ENCODE data around the gene PPFIA2. TPM values are rescaled to one million over a fixed set of nuclear protein-coding genes. Genes with fewer than 3 reads are reported as not detected.

Gene PPFIA2
- total RNA-seq, 1 donor from 2014 or later = 0.40 TPM

- no peak for DNase-seq (ENCODE audit: low read depth, low spot score)
Measured at GRCh38 chr12:81354327-81354932, 404.7 kb downstream of the PPFIA2 start.

- DNase-seq (ENCODE audit: low read depth, low spot score) = no peak
Measured at GRCh38 chr12:81350309-81350708, 408.8 kb downstream of the PPFIA2 start.

GRCh38 chr12:81347404-81347803, 411.7 kb downstream of the PPFIA2 start:
- DNase-seq (ENCODE audit: low read depth, low spot score) = no peak

GRCh38 chr12:81340910-81341309, 418.2 kb downstream of the PPFIA2 start:
- DNase-seq (ENCODE audit: low read depth, low spot score) = no peak

GRCh38 chr12:81339071-81339470, 420.1 kb downstream of the PPFIA2 start:
- DNase-seq (ENCODE audit: low read depth, low spot score) = no peak

- no peak for DNase-seq (ENCODE audit: low read depth, low spot score)
Measured at GRCh38 chr12:81337886-81338285, 421.3 kb downstream of the PPFIA2 start.

- no peak for DNase-seq (ENCODE audit: low read depth, low spot score)
Measured at GRCh38 chr12:81333812-81334211, 425.3 kb downstream of the PPFIA2 start.

- DNase-seq (ENCODE audit: low read depth, low spot score) = no peak
Measured at GRCh38 chr12:81332054-81332453, 427.1 kb downstream of the PPFIA2 start.

GRCh38 chr12:81330480-81330879, 428.7 kb downstream of the PPFIA2 start:
- DNase-seq (ENCODE audit: low read depth, low spot score) = no peak

GRCh38 chr12:81329085-81329484, 430.1 kb downstream of the PPFIA2 start:
- no peak for DNase-seq (ENCODE audit: low read depth, low spot score)

GRCh38 chr12:81327425-81327824, 431.7 kb downstream of the PPFIA2 start:
- DNase-seq (ENCODE audit: low read depth, low spot score) = no peak

GRCh38 chr12:81325086-81325485, 434.1 kb downstream of the PPFIA2 start:
- DNase-seq (ENCODE audit: low read depth, low spot score) = no peak

GRCh38 chr12:81314903-81315531, 444.1 kb downstream of the PPFIA2 start:
- no peak for DNase-seq (ENCODE audit: low read depth, low spot score)

GRCh38 chr12:81303935-81304334, 455.2 kb downstream of the PPFIA2 start:
- DNase-seq (ENCODE audit: low read depth, low spot score) = no peak

- no peak for DNase-seq (ENCODE audit: low read depth, low spot score)
Measured at GRCh38 chr12:81300454-81300853, 458.7 kb downstream of the PPFIA2 start.

- no peak for DNase-seq (ENCODE audit: low read depth, low spot score)
Measured at GRCh38 chr12:81297601-81298000, 461.5 kb downstream of the PPFIA2 start.

- no peak for DNase-seq (ENCODE audit: low read depth, low spot score)
Measured at GRCh38 chr12:81296556-81297305, 462.4 kb downstream of the PPFIA2 start.

GRCh38 chr12:81295251-81295650, 463.9 kb downstream of the PPFIA2 start:
- no peak for DNase-seq (ENCODE audit: low read depth, low spot score)

GRCh38 chr12:81294325-81295190, 464.6 kb downstream of the PPFIA2 start:
- DNase-seq (ENCODE audit: low read depth, low spot score) = no peak

GRCh38 chr12:81288651-81289050, 470.5 kb downstream of the PPFIA2 start:
- DNase-seq (ENCODE audit: low read depth, low spot score) = no peak

GRCh38 chr12:81284137-81284536, 475.0 kb downstream of the PPFIA2 start:
- no peak for DNase-seq (ENCODE audit: low read depth, low spot score)

Data from pulmonary artery endothelial cell (primary cell).